Esophagus muscularis mucosa (tissue), 4 donors: ENCODE results near the gene ARTN.

ENCODE experiments used
- EP300 ChIP-seq: sonication (generic); formaldehyde crosslinking; IDR thresholded peaks from one replicate; pipeline ENCODE4 v1.6.1; 2017; ENCODE audit warnings: antibody characterized with exemption
- POLR2A ChIP-seq: fragments of 450-650 bp; IDR thresholded peaks from one replicate; pipeline ENCODE4 v1.6.1; 2017; ENCODE audit warnings: antibody characterized with exemption, moderate library complexity, mild to moderate bottlenecking, low read depth
- POLR2AphosphoS5 ChIP-seq, 2 donors: sonication (generic); formaldehyde crosslinking; IDR thresholded peaks; one replicate each; pipeline ENCODE4 v1.6.1; 2017; ENCODE audit warnings: antibody characterized with exemption in 2 of 2
- TF ChIP-seq, protein P1 (sequence below), 3 experiments: fragments of 200-600 bp in 2 of 3; fragments of 450-650 bp in 1 of 3; sonication (generic) in 2 of 3; IDR thresholded peaks; one replicate each; pipeline ENCODE4 v1.5.1; 2017 to 2019; ENCODE audit warnings: antibody characterized with exemption in 3 of 3, mild to moderate bottlenecking in 2 of 3, moderate library complexity in 1 of 3

DNA sequence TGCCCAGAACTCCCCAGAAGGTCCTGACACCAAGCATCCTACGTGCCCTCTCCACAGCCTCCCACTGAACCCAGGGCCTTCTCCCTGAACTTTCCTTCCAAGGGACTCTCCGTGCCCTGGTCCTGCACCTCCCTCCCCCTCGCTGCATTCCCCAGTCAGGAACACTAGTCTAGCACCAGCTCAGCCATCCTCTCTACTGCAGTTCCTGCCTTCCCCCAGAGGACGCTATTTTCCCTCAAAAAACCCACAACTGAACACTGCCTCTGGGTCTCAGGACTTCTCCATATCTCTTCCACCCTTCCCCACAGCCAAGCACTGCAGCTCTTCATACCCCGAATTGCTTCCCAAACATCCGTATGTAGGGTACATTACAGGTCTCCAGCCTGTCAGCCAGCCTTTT, 12.6 kb upstream of the ARTN start:
- TF ChIP-seq, protein P1, sequence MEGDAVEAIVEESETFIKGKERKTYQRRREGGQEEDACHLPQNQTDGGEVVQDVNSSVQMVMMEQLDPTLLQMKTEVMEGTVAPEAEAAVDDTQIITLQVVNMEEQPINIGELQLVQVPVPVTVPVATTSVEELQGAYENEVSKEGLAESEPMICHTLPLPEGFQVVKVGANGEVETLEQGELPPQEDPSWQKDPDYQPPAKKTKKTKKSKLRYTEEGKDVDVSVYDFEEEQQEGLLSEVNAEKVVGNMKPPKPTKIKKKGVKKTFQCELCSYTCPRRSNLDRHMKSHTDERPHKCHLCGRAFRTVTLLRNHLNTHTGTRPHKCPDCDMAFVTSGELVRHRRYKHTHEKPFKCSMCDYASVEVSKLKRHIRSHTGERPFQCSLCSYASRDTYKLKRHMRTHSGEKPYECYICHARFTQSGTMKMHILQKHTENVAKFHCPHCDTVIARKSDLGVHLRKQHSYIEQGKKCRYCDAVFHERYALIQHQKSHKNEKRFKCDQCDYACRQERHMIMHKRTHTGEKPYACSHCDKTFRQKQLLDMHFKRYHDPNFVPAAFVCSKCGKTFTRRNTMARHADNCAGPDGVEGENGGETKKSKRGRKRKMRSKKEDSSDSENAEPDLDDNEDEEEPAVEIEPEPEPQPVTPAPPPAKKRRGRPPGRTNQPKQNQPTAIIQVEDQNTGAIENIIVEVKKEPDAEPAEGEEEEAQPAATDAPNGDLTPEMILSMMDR (IDR thresholded peaks at IDR 0.05): no peak
- TF ChIP-seq POLR2AphosphoS5 (IDR thresholded peaks at IDR 0.05): no peak
- TF ChIP-seq POLR2A: no peak
- TF ChIP-seq EP300: no peak
